ENCODE results near the gene CDKN2C.

- TF ChIP-seq, protein P1, sequence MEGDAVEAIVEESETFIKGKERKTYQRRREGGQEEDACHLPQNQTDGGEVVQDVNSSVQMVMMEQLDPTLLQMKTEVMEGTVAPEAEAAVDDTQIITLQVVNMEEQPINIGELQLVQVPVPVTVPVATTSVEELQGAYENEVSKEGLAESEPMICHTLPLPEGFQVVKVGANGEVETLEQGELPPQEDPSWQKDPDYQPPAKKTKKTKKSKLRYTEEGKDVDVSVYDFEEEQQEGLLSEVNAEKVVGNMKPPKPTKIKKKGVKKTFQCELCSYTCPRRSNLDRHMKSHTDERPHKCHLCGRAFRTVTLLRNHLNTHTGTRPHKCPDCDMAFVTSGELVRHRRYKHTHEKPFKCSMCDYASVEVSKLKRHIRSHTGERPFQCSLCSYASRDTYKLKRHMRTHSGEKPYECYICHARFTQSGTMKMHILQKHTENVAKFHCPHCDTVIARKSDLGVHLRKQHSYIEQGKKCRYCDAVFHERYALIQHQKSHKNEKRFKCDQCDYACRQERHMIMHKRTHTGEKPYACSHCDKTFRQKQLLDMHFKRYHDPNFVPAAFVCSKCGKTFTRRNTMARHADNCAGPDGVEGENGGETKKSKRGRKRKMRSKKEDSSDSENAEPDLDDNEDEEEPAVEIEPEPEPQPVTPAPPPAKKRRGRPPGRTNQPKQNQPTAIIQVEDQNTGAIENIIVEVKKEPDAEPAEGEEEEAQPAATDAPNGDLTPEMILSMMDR (IDR thresholded peaks at IDR 0.05) = no peak
- TF ChIP-seq POLR2AphosphoS5 (IDR thresholded peaks at IDR 0.05) (peak; percentile 2), EP300 (IDR thresholded peaks at IDR 0.05) (no peak), POLR2A (IDR thresholded peaks at IDR 0.05) (no peak)
These were observed 7.6 kb downstream of the CDKN2C start for GRCh38 chr1:50977575-50978143.

Measured in gastroesophageal sphincter (tissue), 3 donors.